HepG2 (cell line): ENCODE data around the gene ZFAND6. TPM values are rescaled to one million over a fixed set of nuclear protein-coding genes. Genes with fewer than 3 reads are reported as not detected.

Experiments used
- ATAC-seq: fragments of 200-7000 bp; cut with Tn5 transposase; 3 replicates; pipeline ENCODE4 v1.9.1; 2020; ENCODE audit warnings: mild to moderate bottlenecking, moderate library complexity
- BruUV-seq: library from RNA; stranded (reverse); fragments of 400-500 nt; replicated peaks from 2 replicates; lab custom pipeline; 2021; lab: Mats Ljungman, UMichigan
- CTCF ChIA-PET: fragments of 300-600 bp; formaldehyde crosslinking; extraction: SDS; loops from one replicate; lab custom pipeline; 2021; ENCODE audit warnings: low total read pairs, inconsistent platforms, low intra/inter-chr PET ratio; lab: Yijun Ruan, JAX
- POLR2A ChIA-PET: fragments of 350-600 bp; sonication (Branson Sonifier 250); formaldehyde crosslinking; loops from one replicate; lab custom pipeline; 2020; ENCODE audit warnings: antibody characterized with exemption, inconsistent platforms; lab: Yijun Ruan, JAX
- DNase-seq: peaks from one replicate; pipeline ENCODE4 v3.0.0-alpha.2; 2015; ENCODE audit warnings: low spot score
- FAIRE-seq: peaks from 3 replicates; lab custom pipeline; 2011; peaks lifted over from hg19 to GRCh38; lab: Jason Lieb, UNC
- H2AFZ ChIP-seq: one replicate; pipeline ENCODE4 v1.6.1; 2011; ENCODE audit warnings: low read length, inconsistent platforms
- H3K27ac ChIP-seq: fragments of 300-600 bp; 3 replicates; pipeline ENCODE4 v1.8.0; 2011; ENCODE audit warnings: mixed run types, mild to moderate bottlenecking, mixed read lengths, low read length, inconsistent platforms; ENCODE audit not compliant: insufficient read depth; ENCODE audit errors: extremely low read length
- H3K27me3 ChIP-seq, 2 experiments: fragments of 200-600 bp in 1 of 2; 2 replicates in 1 of 2; 3 replicates in 1 of 2; pipeline versions ENCODE4 v1.6.0 to v1.8.0; 2011; ENCODE audit warnings: low read length in 2 of 2, mild to moderate bottlenecking in 2 of 2, moderate library complexity in 2 of 2, inconsistent platforms in 1 of 2; ENCODE audit not compliant: insufficient read depth in 2 of 2, control insufficient read depth in 1 of 2
- H3K36me3 ChIP-seq, 2 experiments: fragments of 200-600 bp in 1 of 2; replicated peaks in 1 of 2; 2 replicates in 1 of 2; 3 replicates in 1 of 2; pipeline versions ENCODE4 v1.5.1 to v1.8.0; 2011; ENCODE audit warnings: low read length in 2 of 2, inconsistent platforms in 1 of 2; ENCODE audit not compliant: insufficient read depth in 2 of 2, control insufficient read depth in 1 of 2
- H3K4me1 ChIP-seq: 2 replicates; pipeline ENCODE4 v1.5.1; 2012; ENCODE audit warnings: low read length, inconsistent platforms; ENCODE audit not compliant: insufficient read depth
- H3K4me2 ChIP-seq: 2 replicates; pipeline ENCODE4 v1.6.0; 2011; ENCODE audit warnings: low read depth, low read length, inconsistent platforms
- H3K4me3 ChIP-seq, 3 experiments: fragments of 200-600 bp in 1 of 3; sonication (generic), shearing (Covaris generic) in 1 of 3; replicated peaks in 1 of 3; 2 replicates each; pipeline ENCODE4 v1.5.1; 2011 to 2016; ENCODE audit warnings: low read length in 3 of 3, inconsistent platforms in 2 of 3, low read depth in 2 of 3, mild to moderate bottlenecking in 2 of 3, control low read depth in 1 of 3, mixed read lengths in 1 of 3; ENCODE audit not compliant: insufficient read depth in 1 of 3
- H3K79me2 ChIP-seq: one replicate; pipeline ENCODE4 v1.6.1; 2011; ENCODE audit warnings: low read length, inconsistent platforms; ENCODE audit not compliant: insufficient read depth
- H3K9ac ChIP-seq: 2 replicates; pipeline ENCODE4 v1.6.0; 2011; ENCODE audit warnings: mild to moderate bottlenecking, low read depth, low read length, inconsistent platforms; ENCODE audit not compliant: insufficient read depth
- H3K9me3 ChIP-seq: 2 replicates; pipeline ENCODE4 v1.5.1; 2012; ENCODE audit warnings: mild to moderate bottlenecking, low read length
- H4K20me1 ChIP-seq: 2 replicates; pipeline ENCODE4 v1.6.0; 2011; ENCODE audit warnings: inconsistent platforms, mild to moderate bottlenecking, low read length, moderate library complexity; ENCODE audit not compliant: insufficient read depth
- HOXA5 ChIP-seq: sonication (generic); formaldehyde crosslinking; IDR thresholded peaks from 2 replicates; pipeline ENCODE4 v1.4.0; 2020; ENCODE audit warnings: missing genetic modification reagents
- IRX3 ChIP-seq: sonication (generic); formaldehyde crosslinking; IDR thresholded peaks from 2 replicates; pipeline ENCODE4 v1.8.1; 2023; ENCODE audit warnings: mild to moderate bottlenecking, low read depth, missing genetic modification reagents, borderline replicate concordance
- KLF9 ChIP-seq: IDR thresholded peaks from 2 replicates; pipeline ENCODE4 v1.6.1; 2016; ENCODE audit warnings: low read depth
- MAFG ChIP-seq: sonication (generic); formaldehyde crosslinking; IDR thresholded peaks from 2 replicates; pipeline ENCODE4 v1.5.1; 2020; ENCODE audit warnings: mild to moderate bottlenecking, missing genetic modification reagents
- NCOR1 ChIP-seq: fragments of 200-600 bp; sonication (generic); IDR thresholded peaks from 2 replicates; pipeline ENCODE4 v1.7.0; 2017; ENCODE audit warnings: antibody characterized with exemption, low read length, borderline replicate concordance
- PREB ChIP-seq: sonication (generic); formaldehyde crosslinking; IDR thresholded peaks from 2 replicates; pipeline ENCODE4 v1.4.0; 2020; ENCODE audit warnings: missing genetic modification reagents
- RFX3 ChIP-seq: IDR thresholded peaks from 2 replicates; pipeline ENCODE4 v1.6.1; 2016; ENCODE audit warnings: missing biosample characterization, missing genetic modification reagents
- SOX13 ChIP-seq, 3 experiments: fragments of 450-650 bp in 1 of 3; sonication (generic) in 1 of 3; formaldehyde crosslinking in 1 of 3; IDR thresholded peaks in 2 of 3; conservative IDR thresholded peaks in 1 of 3; 2 replicates each; pipeline versions ENCODE4 v1.5.0 to v1.6.1; 2016 to 2020; ENCODE audit warnings: antibody characterized with exemption in 1 of 3, mild to moderate bottlenecking in 1 of 3, missing compliant biosample characterization in 1 of 3, missing genetic modification reagents in 1 of 3, moderate library complexity in 1 of 3
- ZNF414 ChIP-seq: sonication (generic); formaldehyde crosslinking; IDR thresholded peaks from 2 replicates; pipeline ENCODE4 v1.5.0; 2020; ENCODE audit warnings: missing genetic modification reagents
- ZNF556 ChIP-seq: sonication (generic); formaldehyde crosslinking; IDR thresholded peaks from 2 replicates; pipeline ENCODE4 v1.4.0; 2020; ENCODE audit warnings: mild to moderate bottlenecking, missing genetic modification reagents, borderline replicate concordance
- ZNF629 ChIP-seq: sonication (generic); formaldehyde crosslinking; conservative IDR thresholded peaks from 2 replicates; pipeline ENCODE4 v1.5.0; 2020; ENCODE audit warnings: missing genetic modification reagents
- WGBS: methylation state at CpG from one replicate; pipeline ENCODE4 v1.1.6; 2017; ENCODE audit warnings: low lambda C conversion rate; 5-methylcytosine and 5-hydroxymethylcytosine counted together
- in situ Hi-C: cut with HindIII; loops from 2 replicates; pipeline ENCODE4 v1.10.0; 2017; ENCODE audit warnings: low pct_unique_long_range_greater_than_20kb; ENCODE audit not compliant: extremely low pct_ligation_motif_present
- intact Hi-C: fragments of 100-400 bp; cut with micrococcal nuclease; formaldehyde crosslinking; loops from one replicate; pipeline ENCODE4 v1.10.0; 2022; ENCODE audit not compliant: unreplicated experiment
- polyA plus RNA-seq, 8 experiments: library from polyadenylated mRNA; depleted of rRNA in 3 of 8; stranded (reverse) in 7 of 8; unstranded in 1 of 8; fragments of >200 nt; fragmentation: Illumina TruSeq in 4 of 8; extraction: Trizol in 4 of 8; gene quantifications; 2 replicates each; pipeline versions ENCODE4 v1.2.1 to v1.2.3, GENCODE V29; 2011 to 2016; ENCODE audit warnings: low read depth in 4 of 8, missing spikeins in 1 of 8, mixed read lengths in 1 of 8; ENCODE audit not compliant: insufficient read depth in 1 of 8
- total RNA-seq, 5 experiments: library from RNA; depleted of rRNA; stranded (reverse); fragments of >200 nt; fragmentation: Illumina TruSeq; extraction: Trizol; gene quantifications; 2 replicates each; pipeline ENCODE4 v1.2.3, GENCODE V29; 2016; ENCODE audit warnings: low read depth in 1 of 5
- TF ChIP-seq, protein P1 (sequence below): sonication (generic); formaldehyde crosslinking; IDR thresholded peaks from 2 replicates; pipeline ENCODE4 v1.4.0; 2020; ENCODE audit warnings: missing genetic modification reagents
- TF ChIP-seq, protein P2 (sequence below): sonication (generic); formaldehyde crosslinking; IDR thresholded peaks from 2 replicates; pipeline ENCODE4 v1.5.0; 2020; ENCODE audit warnings: missing genetic modification reagents, mild to moderate bottlenecking, borderline replicate concordance
- TF ChIP-seq, protein P3 (sequence below): sonication (generic); formaldehyde crosslinking; IDR thresholded peaks from 2 replicates; pipeline ENCODE4 v1.4.0; 2020; ENCODE audit warnings: missing genetic modification reagents, low read depth, mild to moderate bottlenecking, borderline replicate concordance

Gene ZFAND6
- total and polyA plus RNA-seq, 2 of the 13 experiments (the other 11 are each of a cell fraction or from before 2014, with no cell fraction given): 84.2 to 115 TPM

DNA sequence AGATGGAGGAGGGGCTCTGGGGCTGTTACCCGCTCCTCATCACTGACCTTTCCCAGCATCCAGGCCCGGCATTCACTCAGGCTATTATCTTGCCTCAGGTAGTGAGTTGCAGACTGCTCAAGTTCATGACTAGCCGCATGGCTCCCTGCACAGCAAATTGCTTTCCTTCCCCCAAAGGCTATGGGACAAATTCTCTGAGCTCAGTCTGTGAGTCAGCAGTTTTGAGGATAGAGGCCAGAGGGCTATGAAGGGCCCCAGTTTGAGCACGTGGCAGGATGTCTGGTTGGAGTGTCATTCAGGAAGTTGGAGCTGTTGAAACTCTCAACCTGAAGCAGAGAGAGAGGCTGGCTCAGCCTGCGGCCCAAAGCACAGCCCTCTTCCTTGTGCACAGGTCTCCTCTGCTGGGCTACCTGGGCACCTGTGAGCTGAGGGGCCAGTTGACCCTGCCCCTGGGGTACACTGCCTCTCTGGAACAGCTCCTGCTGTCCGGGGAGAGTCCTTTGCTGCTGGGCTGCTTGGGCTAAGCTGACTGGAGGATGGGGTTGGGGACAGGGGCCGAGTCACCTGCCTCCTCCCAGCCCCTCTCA lies 101.2 kb downstream of the ZFAND6 start:
- ChIA-PET POLR2A (interaction anchor here (1.2 to 3.5 kb wide), 4 partner anchors 8 to 101 kb away, joined by 4 to 28 read pairs (median 16); partner anchors contain the start of genes FAH and ZFAND6), CTCF (no interaction called here)
- Histone ChIP-seq H2AFZ (no peak overlapping the region), H4K20me1 (no peaks in the 10 kb centered on the region), H3K79me2 (no peaks in the 10 kb centered on the region), H3K4me2 (peak overlapping the region; percentile 31; the same call in 1 of the 2 replicates), H3K36me3 (peaks cover 13 to 24% of the 10 kb centered on the region in 2 experiments), H3K27me3 (no peaks in the 10 kb centered on the region), H3K4me1 (peaks cover 76% of the 10 kb centered on the region), H3K9me3 (no peaks in the 10 kb centered on the region), H3K27ac (peak overlapping the region; percentile 77), H3K4me3 (no peak overlapping the region; a peak in 1 of 6 replicates), H3K9ac (no peak overlapping the region; the same call in 1 of the 2 replicates)
- intact Hi-C loops (no loop called here), in situ Hi-C loops (loop anchor here (25.0 kb wide), 1 partner anchor 273 kb away; the partner anchor contains the start of gene MTHFS)
- ATAC-seq: peak; percentile 82
- no peak for FAIRE-seq
- WGBS: 56% methylated on average over 6 of the region's 7 CpGs
- BruUV-seq: no TSS peak
- peak; percentile 87 for DNase-seq
- TF ChIP-seq NCOR1: peak; percentile 66; the same call in 1 of the 2 replicates
- TF ChIP-seq, protein P1, sequence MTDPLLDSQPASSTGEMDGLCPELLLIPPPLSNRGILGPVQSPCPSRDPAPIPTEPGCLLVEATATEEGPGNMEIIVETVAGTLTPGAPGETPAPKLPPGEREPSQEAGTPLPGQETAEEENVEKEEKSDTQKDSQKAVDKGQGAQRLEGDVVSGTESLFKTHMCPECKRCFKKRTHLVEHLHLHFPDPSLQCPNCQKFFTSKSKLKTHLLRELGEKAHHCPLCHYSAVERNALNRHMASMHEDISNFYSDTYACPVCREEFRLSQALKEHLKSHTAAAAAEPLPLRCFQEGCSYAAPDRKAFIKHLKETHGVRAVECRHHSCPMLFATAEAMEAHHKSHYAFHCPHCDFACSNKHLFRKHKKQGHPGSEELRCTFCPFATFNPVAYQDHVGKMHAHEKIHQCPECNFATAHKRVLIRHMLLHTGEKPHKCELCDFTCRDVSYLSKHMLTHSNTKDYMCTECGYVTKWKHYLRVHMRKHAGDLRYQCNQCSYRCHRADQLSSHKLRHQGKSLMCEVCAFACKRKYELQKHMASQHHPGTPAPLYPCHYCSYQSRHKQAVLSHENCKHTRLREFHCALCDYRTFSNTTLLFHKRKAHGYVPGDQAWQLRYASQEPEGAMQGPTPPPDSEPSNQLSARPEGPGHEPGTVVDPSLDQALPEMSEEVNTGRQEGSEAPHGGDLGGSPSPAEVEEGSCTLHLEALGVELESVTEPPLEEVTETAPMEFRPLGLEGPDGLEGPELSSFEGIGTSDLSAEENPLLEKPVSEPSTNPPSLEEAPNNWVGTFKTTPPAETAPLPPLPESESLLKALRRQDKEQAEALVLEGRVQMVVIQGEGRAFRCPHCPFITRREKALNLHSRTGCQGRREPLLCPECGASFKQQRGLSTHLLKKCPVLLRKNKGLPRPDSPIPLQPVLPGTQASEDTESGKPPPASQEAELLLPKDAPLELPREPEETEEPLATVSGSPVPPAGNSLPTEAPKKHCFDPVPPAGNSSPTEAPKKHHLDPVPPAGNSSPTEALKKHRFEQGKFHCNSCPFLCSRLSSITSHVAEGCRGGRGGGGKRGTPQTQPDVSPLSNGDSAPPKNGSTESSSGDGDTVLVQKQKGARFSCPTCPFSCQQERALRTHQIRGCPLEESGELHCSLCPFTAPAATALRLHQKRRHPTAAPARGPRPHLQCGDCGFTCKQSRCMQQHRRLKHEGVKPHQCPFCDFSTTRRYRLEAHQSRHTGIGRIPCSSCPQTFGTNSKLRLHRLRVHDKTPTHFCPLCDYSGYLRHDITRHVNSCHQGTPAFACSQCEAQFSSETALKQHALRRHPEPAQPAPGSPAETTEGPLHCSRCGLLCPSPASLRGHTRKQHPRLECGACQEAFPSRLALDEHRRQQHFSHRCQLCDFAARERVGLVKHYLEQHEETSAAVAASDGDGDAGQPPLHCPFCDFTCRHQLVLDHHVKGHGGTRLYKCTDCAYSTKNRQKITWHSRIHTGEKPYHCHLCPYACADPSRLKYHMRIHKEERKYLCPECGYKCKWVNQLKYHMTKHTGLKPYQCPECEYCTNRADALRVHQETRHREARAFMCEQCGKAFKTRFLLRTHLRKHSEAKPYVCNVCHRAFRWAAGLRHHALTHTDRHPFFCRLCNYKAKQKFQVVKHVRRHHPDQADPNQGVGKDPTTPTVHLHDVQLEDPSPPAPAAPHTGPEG (CRISPR knock-in tag): no peak
- TF ChIP-seq, protein P2, sequence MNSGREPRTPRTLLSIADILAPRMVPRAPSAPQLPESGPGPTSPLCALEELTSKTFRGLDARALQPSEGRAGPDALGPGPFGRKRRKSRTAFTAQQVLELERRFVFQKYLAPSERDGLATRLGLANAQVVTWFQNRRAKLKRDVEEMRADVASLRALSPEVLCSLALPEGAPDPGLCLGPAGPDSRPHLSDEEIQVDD: no peak
- no peak for TF ChIP-seq ZNF629
- TF ChIP-seq SOX13 (IDR thresholded peaks at IDR 0.05): no peak
- TF ChIP-seq SOX13 (CRISPR knock-in tag; conservative IDR thresholded peaks at IDR 0.05 in 1 of 2, IDR thresholded peaks at IDR 0.05 in 1 of 2): peak in 1 of 2 experiments; percentile 47; a peak in 2 of 4 replicates
- TF ChIP-seq PREB (CRISPR knock-in tag): no peak
- no peak for TF ChIP-seq IRX3
- TF ChIP-seq ZNF414: no peak
- TF ChIP-seq RFX3: no peak
- no peak for TF ChIP-seq ZNF556
- TF ChIP-seq MAFG (CRISPR knock-in tag): peak; percentile 98
- 0 out of 2 replicates have a peak, but pooled peaks have one; percentile 34 for TF ChIP-seq KLF9 (CRISPR knock-in tag)
- TF ChIP-seq, protein P3, sequence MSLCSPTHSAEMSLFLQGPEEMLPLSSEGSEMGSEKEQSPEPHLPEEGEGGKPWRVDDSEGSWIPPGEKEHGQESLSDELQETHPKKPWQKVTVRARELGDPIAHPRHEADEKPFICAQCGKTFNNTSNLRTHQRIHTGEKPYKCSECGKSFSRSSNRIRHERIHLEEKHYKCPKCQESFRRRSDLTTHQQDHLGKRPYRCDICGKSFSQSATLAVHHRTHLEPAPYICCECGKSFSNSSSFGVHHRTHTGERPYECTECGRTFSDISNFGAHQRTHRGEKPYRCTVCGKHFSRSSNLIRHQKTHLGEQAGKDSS (CRISPR knock-in tag): peak; percentile 31; the same call in 1 of the 2 replicates
- TF ChIP-seq HOXA5: no peak
